ENCODE results near the gene ZNF280C.

- no peak for TF ChIP-seq CTCF (IDR thresholded peaks at IDR 0.05; ENCODE audit: low read length)
- no peak for TF ChIP-seq EZH2 (IDR thresholded peaks at IDR 0.05; ENCODE audit: borderline replicate concordance, low read length)
Observed at GRCh38 chrX:130163398-130163797, 105.3 kb downstream of the ZNF280C start.
